Measurements from ENCODE around the gene KLHL17. TPM values are rescaled to one million over a fixed set of nuclear protein-coding genes. Genes with fewer than 3 reads are reported as not detected.

KLHL17 gene
- total and polyA plus RNA-seq, 9 of the 15 experiments (the other 6 are each of a cell fraction or from before 2014, with no cell fraction given): 0.14 to 84.8 (median 13.0) TPM

- TF ChIP-seq THAP12 (CRISPR knock-in tag; IDR thresholded peaks at IDR 0.05) (no peak), CREBBP (IDR thresholded peaks at IDR 0.05; ENCODE audit: low read depth, low read length) (no peak), ZNF431 (CRISPR knock-in tag; IDR thresholded peaks at IDR 0.05) (no peak), XRCC3 (IDR thresholded peaks at IDR 0.05) (no peak), ZNF518B (CRISPR knock-in tag; IDR thresholded peaks at IDR 0.05) (no peak), ATF1 (CRISPR knock-in tag; IDR thresholded peaks at IDR 0.05) (peak; percentile 5; the same call in 1 of the 2 replicates), ATF1 (tag; IDR thresholded peaks at IDR 0.05) (peak; percentile 90), TAF7 (tag; IDR thresholded peaks at IDR 0.05) (no peak; the same call in 1 of the 2 replicates), PRMT5 (CRISPR knock-in tag; IDR thresholded peaks at IDR 0.05) (no peak), E4F1 (CRISPR knock-in tag; IDR thresholded peaks at IDR 0.05; ENCODE audit: borderline replicate concordance) (no peak), ZNF696 (CRISPR knock-in tag; conservative IDR thresholded peaks at IDR 0.05) (no peak), FUS (optimal IDR thresholded peaks at IDR 0.05; ENCODE audit: low read depth, low read length) (no peak), BRF2 (IDR thresholded peaks at IDR 0.05; ENCODE audit: borderline replicate concordance, insufficient read depth, insufficient read length) (no peak), PHB (CRISPR knock-in tag; IDR thresholded peaks at IDR 0.05) (no peak), SREBF2 (CRISPR knock-in tag; IDR thresholded peaks at IDR 0.05) (no peak), ELF2 (CRISPR knock-in tag; IDR thresholded peaks at IDR 0.05) (no peak), FOXA3 (CRISPR knock-in tag; conservative IDR thresholded peaks at IDR 0.05 in 1 of 2, IDR thresholded peaks at IDR 0.05 in 1 of 2) (0 out of 4 replicates have a peak, but pooled peaks of 1 of the 2 experiments have one; percentile 16), ZNF586 (CRISPR knock-in tag; conservative IDR thresholded peaks at IDR 0.05) (no peak)
Observed at GRCh38 chr1:1013105-1013921, 52.9 kb downstream of the KLHL17 start, which contains the start of gene ISG15 (continued).
